ENCODE measurements around the gene SMIM36.
"Not testable (repeated sequence)": the region's sequence is repeated elsewhere in the genome, so short reads cannot be mapped to it uniquely, and the experiment has no call there.

GRCh38 chr17:55523032-55523431, 11.8 kb upstream of the SMIM36 start:
- TF ChIP-seq EP300, POLR2A (IDR thresholded peaks at IDR 0.05): not testable (repeated sequence)

All from gastroesophageal sphincter (tissue), 2 donors.